HG02759 (cell line): ENCODE results near the gene LDLRAD4.

Experiments used
- ATAC-seq: cut with Tn5 transposase; IDR thresholded peaks from one replicate; pipeline ENCODE4 v1.9.1; 2021; ENCODE audit warnings: mild to moderate bottlenecking, moderate library complexity; ENCODE audit not compliant: unreplicated experiment

Gene LDLRAD4

DNA sequence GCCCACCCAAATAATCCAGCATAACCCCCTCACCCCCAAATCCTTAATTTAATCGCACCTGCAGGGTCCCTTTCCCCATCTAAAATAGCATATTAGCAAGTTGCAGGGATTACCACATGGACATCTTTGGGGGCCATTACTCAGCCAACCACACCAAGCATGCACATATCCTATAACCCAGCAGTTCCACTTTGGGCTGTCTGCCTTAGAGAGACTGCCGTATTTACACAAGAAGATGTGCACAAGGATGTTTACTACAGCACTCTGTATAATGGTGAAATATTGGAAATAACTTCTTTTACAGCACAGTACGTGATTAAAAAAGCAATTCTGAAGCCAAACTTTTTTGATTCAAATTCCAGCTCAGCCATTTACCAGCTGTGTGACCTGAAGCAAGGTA is 17.3 kb upstream of the LDLRAD4 start:
- ATAC-seq: no peak

DNA sequence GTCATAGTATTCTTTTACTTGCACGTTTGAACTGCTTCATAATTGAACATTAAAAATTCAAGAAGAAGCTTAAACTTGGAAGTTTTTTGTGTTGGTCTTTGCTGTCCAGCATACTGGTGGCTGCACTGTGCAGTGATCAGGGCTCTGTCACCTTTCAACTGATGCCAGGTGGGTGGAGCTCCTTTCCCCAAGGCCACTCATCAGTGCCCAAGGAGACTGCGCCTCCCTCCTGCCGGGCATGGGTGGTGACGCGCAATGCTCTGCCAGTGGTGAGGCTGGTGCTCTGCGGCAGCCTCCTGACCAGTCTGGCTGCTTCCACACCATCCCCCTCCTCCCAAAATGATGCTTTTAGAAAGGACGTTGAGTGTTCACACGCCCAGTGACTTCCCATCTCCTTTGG is 16.0 kb upstream of the LDLRAD4 start:
- no peak for ATAC-seq

DNA sequence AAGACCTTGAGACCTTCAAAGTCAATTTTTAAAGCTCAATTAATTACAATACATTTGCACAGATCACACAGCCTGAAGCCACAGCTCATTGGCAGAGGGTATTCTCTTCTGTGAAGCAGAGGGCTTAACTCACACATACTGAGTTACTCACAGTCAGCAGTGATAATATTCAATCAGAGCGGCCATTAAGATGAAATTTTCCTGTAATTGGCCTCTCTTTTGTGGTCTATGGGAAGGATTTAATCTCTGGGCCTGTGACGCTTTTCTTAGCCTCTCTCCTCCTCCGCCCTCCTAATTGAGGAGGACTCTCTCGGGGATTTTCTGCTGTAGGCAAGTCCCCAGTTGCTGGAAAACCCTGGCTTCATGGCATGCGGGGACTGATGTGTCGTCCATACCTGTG is 12.3 kb upstream of the LDLRAD4 start:
- no peak for ATAC-seq

DNA sequence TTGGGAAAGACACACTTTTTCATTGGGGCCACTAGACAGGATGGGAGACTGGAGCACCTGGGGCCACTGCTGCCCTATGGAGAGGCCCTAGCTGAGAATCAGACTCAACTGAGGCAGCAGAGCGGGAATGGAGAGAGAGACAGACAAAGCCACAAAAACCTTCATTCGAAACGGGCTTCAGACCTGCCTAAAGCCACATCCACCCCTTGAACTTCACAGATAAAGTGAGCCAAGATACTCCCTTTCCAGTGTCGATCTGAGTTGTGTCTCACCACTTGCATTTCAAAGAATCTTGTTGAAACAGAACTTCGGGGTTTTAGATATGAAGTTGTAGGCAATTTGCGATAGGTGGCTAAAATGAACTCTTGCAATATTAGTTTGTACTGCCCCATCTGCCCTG is 11.3 kb upstream of the LDLRAD4 start:
- no peak for ATAC-seq

DNA sequence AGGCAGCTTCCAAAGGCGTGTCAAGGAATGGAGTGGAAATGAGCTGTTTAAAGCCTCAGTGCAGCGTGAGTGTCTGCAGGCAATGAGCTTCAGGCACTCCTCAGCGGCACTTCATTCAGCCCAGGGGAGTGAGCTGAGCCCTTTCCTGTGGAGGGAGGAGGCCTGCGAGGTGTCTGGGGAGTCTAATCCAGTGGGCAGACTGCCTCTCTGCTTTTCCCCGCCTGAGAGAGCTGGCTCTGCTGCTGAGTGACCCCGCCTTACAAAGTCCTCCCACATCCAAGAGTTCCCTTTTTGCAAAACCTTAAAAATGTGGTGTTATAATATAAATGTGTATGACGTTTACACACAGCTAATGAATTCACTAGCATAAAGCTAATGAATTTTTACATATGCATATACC is 7.0 kb upstream of the LDLRAD4 start:
- no peak for ATAC-seq

DNA sequence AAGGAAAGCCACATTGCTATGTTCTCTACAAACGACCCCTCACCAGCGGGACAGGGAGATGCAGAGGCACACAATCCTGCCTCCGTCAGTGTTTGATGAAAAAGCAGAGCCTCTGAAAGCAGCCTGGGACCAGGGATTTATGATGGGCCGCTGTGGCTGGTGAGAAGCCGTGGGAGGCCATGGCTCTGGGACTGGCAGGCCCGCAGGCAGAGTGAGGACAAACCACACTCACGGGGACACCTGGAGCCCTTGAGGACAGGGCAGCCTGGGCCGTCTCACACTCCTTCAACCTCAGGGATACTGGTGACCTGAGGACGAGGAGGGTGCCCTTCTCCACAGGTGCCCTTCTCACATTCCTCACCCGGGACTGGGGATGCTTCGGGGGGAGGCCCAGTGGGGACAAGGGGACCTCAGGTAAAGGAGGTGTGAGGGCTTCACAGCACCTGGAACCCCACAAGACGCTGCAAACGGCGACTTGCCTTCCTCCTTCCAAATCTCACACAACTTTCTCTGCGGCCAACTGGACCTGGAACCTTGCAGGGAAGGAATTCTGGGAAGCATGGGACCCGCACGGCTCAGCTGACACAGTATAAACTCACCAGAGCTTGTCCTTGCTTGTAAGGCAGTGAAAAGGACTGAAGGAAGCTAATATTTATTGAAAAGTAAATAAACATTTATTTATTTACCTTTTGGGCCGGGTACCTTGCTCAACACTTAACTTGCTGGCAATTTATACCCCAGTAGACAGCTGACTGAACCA is 5.3 kb upstream of the LDLRAD4 start:
- no peak for ATAC-seq

DNA sequence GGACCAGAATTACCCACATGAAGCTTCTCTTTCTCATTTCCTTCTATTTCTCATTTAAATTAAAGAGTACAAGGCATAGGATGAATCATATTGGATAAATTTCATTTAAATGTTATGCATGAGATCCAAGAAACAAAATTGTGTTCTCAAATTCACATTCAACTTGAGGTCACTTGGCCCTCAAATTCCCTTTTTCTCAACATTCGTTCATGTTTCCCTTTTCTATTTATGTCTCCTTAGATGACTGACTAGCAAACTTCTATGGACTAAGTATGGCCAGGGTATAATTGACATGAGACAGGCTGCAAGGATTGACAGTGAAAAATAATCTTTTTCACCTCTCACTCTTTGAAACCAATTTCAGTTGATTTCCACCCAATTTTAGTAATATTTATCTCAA is 4.0 kb upstream of the LDLRAD4 start:
- ATAC-seq: no peak

DNA sequence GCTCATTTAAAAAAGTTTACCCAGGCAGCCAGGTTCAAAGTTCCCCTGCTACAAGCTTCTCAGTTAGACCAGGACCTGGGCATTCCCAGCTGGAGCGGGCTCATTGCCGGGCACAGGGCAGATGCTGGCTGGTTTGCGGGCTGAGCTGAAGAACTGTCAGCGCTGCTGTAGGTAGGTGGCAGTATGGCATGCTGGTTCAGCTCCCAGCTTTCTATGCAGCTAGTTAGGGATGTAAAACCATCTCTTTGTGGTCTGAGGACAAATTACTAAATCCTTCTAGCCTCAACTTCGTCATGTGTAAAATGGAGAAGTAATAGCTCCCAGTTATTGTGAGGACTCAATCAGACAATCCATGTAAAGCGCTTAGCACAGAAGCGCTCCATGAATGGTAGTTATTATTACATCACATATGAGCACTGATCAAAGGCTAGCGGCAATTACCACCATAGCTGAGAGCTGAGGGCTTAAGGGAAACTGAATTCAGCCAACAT is 2.4 kb upstream of the LDLRAD4 start:
- peak; percentile 47 for ATAC-seq

DNA sequence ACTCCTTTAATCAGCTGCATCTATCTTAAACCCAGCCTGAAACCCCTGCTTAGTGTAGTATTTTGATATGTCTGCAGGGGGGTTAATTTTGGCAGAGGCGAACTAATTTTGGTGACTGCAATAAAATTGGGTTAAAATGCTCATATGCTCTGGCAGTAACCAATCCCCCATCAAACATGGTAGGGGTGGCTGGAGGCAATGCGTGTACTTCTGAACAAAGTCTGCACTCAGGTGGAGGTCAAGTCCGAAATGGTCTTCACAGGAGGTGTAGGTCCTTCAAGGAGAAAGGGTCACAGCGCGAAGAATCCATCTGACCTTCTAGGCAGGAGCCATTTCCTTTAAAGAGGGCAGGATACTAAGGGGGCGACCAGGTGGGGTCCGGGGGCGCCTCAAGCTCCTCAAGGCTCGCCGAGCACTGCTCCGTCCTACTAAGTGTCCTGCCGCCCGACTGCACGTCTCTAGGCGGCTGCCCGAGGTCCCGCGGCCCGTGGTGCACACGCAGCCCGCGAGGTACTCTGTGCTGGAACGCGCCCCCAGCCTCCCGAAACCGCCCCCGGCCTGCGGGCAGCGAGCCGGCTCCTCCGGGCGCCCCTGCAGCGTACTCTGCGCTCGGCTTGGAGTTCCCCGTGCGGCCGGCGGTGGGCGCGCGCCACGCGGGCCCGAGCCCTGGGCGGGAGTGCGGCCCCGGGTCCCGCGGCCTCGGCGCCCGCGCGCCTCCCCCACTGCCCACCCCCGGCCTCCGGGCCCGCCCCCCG is 1.7 kb upstream of the LDLRAD4 start:
- peak; percentile 69 for ATAC-seq

DNA sequence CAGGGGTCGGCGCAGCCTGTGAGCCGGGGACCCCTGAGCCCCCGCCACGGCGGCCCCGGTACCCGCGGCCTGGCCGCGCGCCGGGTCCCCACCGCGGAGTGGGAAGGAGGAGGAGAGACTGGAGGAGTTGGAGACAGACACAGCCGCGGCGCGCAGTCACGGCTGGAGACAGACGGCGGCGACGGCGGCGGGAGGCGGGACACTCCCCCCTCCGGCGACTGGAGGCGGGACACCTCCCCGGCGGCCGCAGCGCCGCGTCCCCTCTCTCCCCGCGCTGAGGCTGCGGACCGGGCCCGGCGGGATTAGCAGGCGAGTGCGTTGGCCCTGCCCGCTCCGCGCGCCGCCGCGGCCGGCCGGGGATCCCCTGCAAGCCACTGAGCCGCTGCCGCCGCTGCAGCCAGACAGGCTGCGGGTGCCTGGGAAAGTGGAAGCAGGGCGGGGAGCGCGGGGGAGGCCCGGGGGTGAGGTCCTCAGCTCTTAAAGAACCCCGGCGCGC is 1.0 kb upstream of the LDLRAD4 start:
- ATAC-seq: peak; percentile 50

DNA sequence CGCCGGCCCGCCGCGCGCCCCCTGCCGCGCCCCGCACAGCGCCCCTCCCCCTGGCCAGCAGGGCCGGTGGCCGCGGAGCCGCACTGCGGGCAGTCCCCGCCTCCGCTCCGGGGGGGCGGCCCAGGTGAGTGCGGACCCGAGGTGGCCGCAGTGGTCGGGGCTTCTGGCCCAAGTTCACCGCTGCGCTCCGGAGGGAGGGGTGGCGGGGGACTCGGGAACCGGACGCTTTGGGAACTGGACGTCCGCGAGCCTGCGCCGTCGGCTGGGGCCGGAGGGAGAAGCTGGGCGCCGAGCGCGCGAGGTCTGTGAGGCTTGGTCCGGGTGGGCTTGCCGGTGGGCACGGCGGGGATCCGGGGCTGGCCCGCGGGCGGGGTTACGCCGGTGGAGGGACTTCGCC is 591 bp upstream of the LDLRAD4 start:
- ATAC-seq: no peak

DNA sequence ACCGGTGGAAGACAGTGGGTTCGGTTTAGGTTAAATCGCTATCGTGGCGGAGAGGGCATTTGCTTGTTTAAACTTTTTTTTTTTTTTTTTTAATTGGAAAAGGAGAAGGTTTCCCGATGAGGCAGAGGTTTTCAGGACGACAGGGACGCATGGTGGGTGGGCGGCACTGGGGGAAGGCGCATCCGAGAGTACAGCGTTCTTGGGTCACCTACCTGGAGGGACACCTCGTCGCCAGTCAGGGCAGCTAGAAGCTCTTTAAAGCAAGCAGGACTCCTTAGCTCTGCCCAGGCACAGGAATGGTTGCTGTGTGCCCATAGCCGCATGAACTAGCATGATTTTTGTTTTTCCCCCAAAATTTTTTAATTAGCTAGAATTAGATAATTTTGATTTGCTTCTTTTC is 437 bp downstream of the LDLRAD4 start:
- no peak for ATAC-seq

DNA sequence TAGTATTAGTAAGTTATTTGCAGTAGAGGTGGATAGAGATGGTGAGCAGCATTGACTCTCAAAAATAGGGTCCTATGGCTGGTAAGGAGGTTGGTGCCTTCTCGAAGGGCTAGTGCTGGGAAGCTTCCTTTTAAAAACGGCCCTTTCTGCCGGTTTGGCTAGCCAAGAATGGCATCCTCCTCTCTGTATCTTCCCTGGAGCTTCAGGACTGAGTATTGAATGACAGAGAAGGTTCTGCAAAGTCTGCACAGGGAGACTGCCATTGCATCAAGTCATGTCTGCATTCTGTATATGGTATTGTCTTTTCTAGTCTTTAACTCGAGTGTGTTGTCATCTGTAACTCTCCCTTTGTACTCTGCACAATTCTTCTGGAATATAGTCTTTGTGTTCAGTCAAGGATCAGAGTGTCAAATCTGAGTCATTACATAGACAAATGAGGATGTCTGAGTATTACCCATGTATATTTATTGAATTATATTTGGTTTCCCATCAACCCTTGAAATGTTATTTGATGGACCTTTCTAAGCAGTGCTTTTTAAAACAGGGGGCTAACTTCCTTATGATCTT is 1.1 kb downstream of the LDLRAD4 start:
- ATAC-seq: no peak

DNA sequence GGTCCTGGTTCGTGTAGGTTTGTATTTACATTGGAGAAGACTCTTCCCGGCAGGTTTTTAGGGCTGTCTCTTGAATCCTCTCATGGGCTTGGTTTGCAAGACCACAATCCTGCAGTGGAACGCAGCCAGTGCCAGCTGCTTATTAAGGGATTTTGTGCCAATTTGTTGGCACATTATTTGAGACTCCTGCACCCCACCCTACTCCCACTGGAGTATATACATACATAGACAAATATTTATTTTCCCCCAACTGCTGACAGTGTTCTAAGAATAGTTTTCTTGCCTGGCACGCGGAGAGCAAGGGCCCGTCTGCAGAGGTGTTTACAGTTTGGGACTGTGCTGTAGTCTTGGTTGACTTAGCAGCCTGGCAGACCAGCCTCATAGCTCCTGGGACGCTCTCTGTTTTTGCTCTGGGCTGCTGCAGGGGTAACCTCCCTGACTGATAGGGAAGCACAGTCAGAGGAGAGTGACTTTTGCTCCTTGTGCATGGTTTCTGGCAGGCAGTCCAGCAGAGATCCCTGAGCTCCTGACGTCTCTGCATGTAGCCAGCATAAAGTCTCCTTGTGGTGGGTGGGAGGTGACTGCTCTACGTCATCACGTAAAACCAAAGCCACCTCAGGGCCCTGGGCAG is 1.9 kb downstream of the LDLRAD4 start:
- no peak for ATAC-seq

DNA sequence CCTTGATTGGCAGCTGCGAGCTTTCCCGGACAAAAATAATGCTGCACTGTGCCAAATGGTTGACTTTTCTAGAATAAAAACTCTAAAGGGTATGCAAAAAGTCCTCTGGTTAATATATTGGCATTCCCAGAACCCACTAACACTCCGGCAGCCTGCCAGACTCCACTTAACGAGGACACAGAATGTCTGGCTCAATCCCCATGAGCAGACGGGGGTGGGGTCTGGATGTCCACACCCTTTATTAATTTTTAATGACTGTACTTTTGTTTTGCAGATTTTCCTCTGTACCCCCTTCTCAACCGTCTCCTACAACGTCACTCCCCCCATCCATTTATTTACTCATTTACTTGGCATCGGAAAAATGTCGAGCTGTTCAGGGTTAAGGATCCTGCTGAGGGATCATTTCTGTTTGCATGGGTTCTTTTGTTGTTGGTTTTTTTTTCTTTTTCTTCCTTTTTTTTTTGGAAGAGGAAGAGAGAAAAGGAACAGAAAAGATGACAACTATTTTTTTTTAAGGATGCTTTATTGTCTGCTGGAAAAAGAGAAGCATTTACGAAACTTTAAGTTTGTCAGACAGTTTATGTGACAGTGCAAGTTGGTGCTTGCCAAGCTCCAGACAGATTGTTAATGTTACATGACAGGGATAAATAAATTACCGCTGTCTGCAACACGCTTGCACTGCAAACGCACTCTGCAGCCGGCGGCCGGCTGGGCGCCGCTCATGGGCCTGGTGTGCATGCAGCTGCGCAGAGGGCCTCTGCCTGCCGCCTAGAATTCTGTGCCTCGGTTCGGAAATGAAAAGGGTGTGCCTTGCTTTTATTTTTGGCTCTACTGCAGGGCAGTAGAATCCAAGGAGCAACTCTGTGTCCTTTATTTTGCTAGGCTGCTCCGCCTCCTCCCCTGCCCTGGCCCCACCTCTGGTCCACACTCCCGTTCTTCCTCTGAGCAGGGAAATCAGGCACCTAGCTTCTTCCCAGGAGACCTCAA is 3.6 kb downstream of the LDLRAD4 start:
- no peak for ATAC-seq

DNA sequence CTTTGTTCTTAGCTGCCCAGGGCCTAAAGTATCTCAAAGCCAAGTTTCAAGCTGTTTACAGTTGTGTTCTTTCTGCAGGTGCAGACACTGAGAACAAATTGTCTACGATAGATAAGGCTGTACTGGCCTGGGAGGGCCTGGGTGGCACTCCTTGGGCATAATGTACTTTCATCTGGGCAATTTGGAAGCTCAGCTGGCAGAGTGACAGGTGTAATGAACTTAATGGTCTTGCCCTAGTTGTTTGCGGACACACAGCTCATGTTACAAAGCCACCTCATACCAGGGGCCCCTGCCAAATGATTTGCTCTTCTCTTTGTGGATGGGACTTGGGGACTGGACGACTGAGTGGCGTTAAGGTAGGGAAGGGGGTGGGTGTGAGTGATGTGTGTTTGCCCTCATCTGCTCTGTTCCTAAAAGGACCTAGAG is 4.3 kb downstream of the LDLRAD4 start:
- no peak for ATAC-seq

DNA sequence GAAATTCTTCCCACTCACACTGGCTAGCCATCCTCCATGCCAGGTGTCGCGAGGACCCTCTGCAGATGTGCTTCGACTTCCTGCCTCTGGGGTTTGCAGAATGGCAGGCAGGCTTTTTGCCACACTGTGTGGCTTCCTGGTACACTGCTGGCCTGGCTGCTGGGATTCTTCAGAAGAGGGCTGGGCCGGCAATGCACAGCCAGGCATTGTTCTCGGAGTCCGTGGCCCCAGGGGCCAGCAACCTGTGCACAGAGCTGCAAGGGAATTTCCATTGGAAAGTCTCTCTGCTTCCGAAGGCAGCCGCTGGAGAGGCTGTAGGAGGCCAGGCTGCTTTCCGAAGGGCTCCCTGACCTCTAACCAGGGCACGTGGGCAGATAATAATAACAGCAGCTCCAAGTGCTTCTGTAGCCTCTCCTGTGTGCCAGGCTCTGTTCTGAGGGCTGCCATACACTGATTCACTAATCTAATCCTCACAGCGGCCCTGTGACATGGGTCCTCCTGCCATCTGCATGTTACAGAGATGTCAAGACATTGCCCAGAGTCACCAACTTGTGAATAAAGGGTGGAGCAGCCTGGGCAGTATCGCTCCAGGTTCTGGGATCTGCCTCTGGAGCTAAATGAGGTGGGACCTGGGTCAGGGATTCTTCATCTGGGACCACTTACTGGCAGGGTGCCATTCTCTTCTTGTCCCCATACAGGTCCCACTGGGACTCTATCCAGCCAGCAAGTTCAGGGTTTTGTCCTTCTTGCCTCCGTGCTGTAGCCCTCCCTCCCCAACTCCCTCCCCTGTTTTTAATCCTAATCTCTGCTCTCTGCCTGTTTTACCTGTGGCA is 5.0 kb downstream of the LDLRAD4 start:
- no peak for ATAC-seq

DNA sequence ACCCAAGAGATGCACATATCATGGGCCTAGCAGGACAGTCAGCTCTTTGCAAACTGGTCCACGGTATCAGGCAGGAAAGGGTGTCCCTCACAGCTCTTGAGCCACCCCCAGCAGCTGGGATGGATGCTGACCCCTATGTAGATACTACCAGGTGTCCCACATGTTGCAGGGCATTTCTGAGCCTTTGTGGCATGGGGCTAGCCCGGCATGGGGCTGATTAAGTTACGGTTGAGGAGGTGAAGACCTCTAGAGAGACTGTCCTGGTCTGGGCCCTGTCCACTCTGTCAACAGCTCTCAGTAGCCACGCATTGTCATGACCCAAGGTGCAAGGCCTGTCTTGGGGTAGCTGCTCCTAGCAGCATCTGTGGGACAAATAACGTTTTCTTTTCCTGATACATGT is 6.7 kb downstream of the LDLRAD4 start:
- no peak for ATAC-seq

DNA sequence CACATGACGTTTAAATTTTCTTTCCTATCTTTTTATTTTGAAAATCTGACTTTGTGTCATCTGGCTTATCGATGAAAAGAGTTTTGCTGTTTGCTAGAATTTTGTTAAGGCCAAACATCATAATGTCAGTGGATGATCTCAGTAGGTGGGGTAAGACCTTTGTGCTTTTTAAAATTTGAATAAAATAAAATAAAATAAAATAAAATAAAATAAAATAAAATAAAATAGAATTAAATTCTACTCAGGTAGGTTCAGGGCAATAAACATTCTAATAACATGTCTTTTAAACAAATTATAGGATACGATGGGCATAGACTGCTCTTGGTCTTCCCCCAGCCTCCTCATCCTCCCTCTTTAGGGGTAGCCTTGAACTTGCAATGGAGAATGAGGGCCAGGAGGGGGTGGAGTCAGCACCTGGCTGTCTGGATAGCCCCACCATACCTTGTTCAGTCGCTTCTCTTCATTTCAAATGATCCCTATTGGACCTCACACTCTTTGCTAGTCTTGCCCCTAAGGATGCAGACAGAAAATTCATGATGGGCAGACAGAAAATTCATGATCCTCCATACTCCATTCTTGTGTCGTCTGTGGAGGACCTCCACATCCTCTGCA is 8.1 kb downstream of the LDLRAD4 start:
- no peak for ATAC-seq
